CD4-positive, alpha-beta memory T cell (primary cell): Measurements from ENCODE around the gene CDC26. TPM values are rescaled to one million over a fixed set of nuclear protein-coding genes. Genes with fewer than 3 reads are reported as not detected.

Experiments used
- CTCF ChIA-PET: fragments of 350-600 bp; sonication (Branson Sonifier 250); formaldehyde crosslinking; loops from one replicate; lab custom pipeline; 2021; ENCODE audit warnings: inconsistent platforms; ENCODE audit not compliant: partially characterized antibody; lab: Charles Lee
- POLR2A ChIA-PET: fragments of 350-600 bp; sonication (Branson Sonifier 250); formaldehyde crosslinking; loops from one replicate; lab custom pipeline; 2021; ENCODE audit not compliant: partially characterized antibody; lab: Charles Lee
- DNase-seq, 5 donors: peaks; one replicate each; pipeline versions ENCODE4 v3.0.0 to v3.0.0-alpha.2; 2020 to 2022; ENCODE audit warnings: mixed read lengths in 1 of 5
- H3K27ac ChIP-seq: one replicate; pipeline ENCODE4 v1.7.0; 2013; ENCODE audit warnings: low read depth, low read length
- H3K27me3 ChIP-seq: 2 replicates; pipeline ENCODE4 v1.7.0; 2013; ENCODE audit warnings: mild to moderate bottlenecking, low read length, moderate library complexity; ENCODE audit not compliant: insufficient read depth
- H3K36me3 ChIP-seq: 2 replicates; pipeline ENCODE4 v1.7.0; 2013; ENCODE audit warnings: mild to moderate bottlenecking, low read length, moderate library complexity; ENCODE audit not compliant: insufficient read depth
- H3K4me1 ChIP-seq: 2 replicates; pipeline ENCODE4 v1.7.0; 2013; ENCODE audit warnings: mild to moderate bottlenecking, low read length, moderate library complexity; ENCODE audit not compliant: insufficient read depth
- H3K4me3 ChIP-seq, 2 donors: one replicate each; pipeline ENCODE4 v1.7.0; 2013; ENCODE audit warnings: low read length in 2 of 2, mild to moderate bottlenecking in 1 of 2
- H3K9me3 ChIP-seq, 2 donors: one replicate each; pipeline ENCODE4 v1.7.0; 2013; ENCODE audit warnings: low read length in 2 of 2, control low read depth in 1 of 2; ENCODE audit not compliant: control insufficient read depth in 1 of 2
- H3K27ac Mint-ChIP-seq, 7 donors: one replicate each; pipeline ENCODE4 v1.8.0; 2020 to 2021; ENCODE audit warnings: mixed read lengths in 7 of 7, mild to moderate bottlenecking in 6 of 7, inconsistent platforms in 3 of 7, moderate library complexity in 3 of 7
- H3K27me3 Mint-ChIP-seq, 2 donors: one replicate each; pipeline ENCODE4 v1.8.0; 2020 to 2021; ENCODE audit warnings: mixed read lengths in 2 of 2
- H3K36me3 Mint-ChIP-seq, 2 donors: one replicate each; pipeline ENCODE4 v1.8.0; 2020 to 2021; ENCODE audit warnings: mixed read lengths in 2 of 2, inconsistent platforms in 1 of 2, mild to moderate bottlenecking in 1 of 2
- H3K4me1 Mint-ChIP-seq, 4 donors: one replicate each; pipeline ENCODE4 v1.8.0; 2020 to 2021; ENCODE audit warnings: mixed read lengths in 4 of 4, mild to moderate bottlenecking in 1 of 4
- H3K4me3 Mint-ChIP-seq, 8 donors: one replicate each; pipeline ENCODE4 v1.8.0; 2020 to 2021; ENCODE audit warnings: mixed read lengths in 8 of 8, mild to moderate bottlenecking in 7 of 8, moderate library complexity in 6 of 8, inconsistent platforms in 3 of 8
- H3K9me3 Mint-ChIP-seq, 8 donors: one replicate each; pipeline ENCODE4 v1.8.0; 2020 to 2021; ENCODE audit warnings: mixed read lengths in 8 of 8, mild to moderate bottlenecking in 5 of 8, inconsistent platforms in 3 of 8, moderate library complexity in 1 of 8
- intact Hi-C: fragments of 100-400 bp; cut with micrococcal nuclease; formaldehyde crosslinking; loops from one replicate; pipeline ENCODE4 v1.15.1; 2023
- polyA plus RNA-seq, 2 donors: library from polyadenylated mRNA; unstranded; fragments of 300-500 nt; fragmentation: Illumina TruSeq; gene quantifications; one replicate each; pipeline ENCODE4 v1.2.3, GENCODE V29; 2021
- total RNA-seq, 2 experiments: library from RNA; stranded (reverse); gene quantifications; one replicate each; pipeline ENCODE4 v1.2.3, GENCODE V29; 2021

Gene CDC26
- total and polyA plus RNA-seq, 4 experiments from 2014 or later = 44.4 to 213 (median 98.0) TPM

DNA sequence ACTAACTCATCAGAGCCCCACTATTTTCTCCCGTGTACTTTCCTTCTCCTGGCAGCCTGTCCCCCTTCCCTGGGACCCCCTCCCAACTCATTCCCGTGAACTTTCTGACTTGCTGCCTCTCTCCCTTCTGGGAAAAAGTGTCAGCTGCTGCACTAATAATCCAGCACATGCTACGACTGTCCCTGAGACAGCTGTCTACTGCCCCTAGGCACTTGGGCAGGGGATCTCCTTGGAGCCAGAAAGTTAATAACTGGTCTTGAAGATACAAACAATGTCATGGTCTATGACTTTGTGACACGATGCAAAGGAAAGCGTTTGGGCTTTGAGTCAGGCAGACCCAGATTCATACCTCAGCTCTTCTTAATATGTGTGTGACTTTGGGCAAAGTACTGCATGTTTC, 37.9 kb upstream of the CDC26 start:
- no peaks in the 10 kb centered on the region for H3K27me3 ChIP-seq
- CTCF ChIA-PET = no interaction called here
- Mint-ChIP-seq H3K9me3 (no peaks in the 10 kb centered on the region), H3K27ac (no peak overlapping the region), H3K27me3 (no peaks in the 10 kb centered on the region), H3K4me1 (no peaks in the 10 kb centered on the region), H3K36me3 (no peaks in the 10 kb centered on the region), H3K4me3 (no peak overlapping the region)
- H3K9me3 ChIP-seq = no peaks in the 10 kb centered on the region
- no peak for DNase-seq
- H3K4me3 ChIP-seq = no peak overlapping the region
- H3K36me3 ChIP-seq = no peaks in the 10 kb centered on the region
- POLR2A ChIA-PET = no interaction called here
- intact Hi-C loops = no loop called here
- H3K27ac ChIP-seq = no peak overlapping the region
- no peaks in the 10 kb centered on the region for H3K4me1 ChIP-seq

DNA sequence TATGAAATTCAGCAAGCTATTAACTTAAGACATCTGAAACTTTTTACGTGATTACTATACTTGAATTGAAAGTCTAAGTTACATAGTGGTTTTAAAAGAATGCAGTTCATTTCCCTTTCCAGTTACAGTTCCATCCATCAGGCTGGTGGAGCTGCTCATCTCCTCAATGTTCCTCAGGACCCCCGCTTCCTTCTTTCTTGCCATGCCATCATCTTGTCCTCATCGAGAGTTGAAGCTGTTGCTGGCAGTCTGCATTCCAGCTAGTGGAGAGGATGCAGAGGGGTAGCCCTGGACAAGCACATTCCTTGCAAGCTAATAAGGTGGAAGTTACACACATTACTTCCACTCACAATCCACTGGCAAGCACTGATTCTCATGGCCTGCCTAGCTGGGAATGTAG, 36.6 kb upstream of the CDC26 start:
- Mint-ChIP-seq H3K27me3 (no peaks in the 10 kb centered on the region), H3K9me3 (no peaks in the 10 kb centered on the region), H3K27ac (no peak overlapping the region), H3K4me1 (no peaks in the 10 kb centered on the region), H3K36me3 (no peaks in the 10 kb centered on the region), H3K4me3 (no peak overlapping the region)
- ChIA-PET CTCF (interaction anchor here (0.8 to 2.6 kb wide), 7 partner anchors 12 to 345 kb away, joined by 3 to 11 read pairs (median 4); partner anchors contain the start of genes C9orf43, POLE3 and WDR31), POLR2A (no interaction called here)
- no peaks in the 10 kb centered on the region for H3K9me3 ChIP-seq
- no peaks in the 10 kb centered on the region for H3K36me3 ChIP-seq
- no peak overlapping the region for H3K27ac ChIP-seq
- intact Hi-C loops = no loop called here
- DNase-seq = no peak
- no peak overlapping the region for H3K4me3 ChIP-seq
- H3K27me3 ChIP-seq = no peaks in the 10 kb centered on the region
- H3K4me1 ChIP-seq = no peaks in the 10 kb centered on the region

DNA sequence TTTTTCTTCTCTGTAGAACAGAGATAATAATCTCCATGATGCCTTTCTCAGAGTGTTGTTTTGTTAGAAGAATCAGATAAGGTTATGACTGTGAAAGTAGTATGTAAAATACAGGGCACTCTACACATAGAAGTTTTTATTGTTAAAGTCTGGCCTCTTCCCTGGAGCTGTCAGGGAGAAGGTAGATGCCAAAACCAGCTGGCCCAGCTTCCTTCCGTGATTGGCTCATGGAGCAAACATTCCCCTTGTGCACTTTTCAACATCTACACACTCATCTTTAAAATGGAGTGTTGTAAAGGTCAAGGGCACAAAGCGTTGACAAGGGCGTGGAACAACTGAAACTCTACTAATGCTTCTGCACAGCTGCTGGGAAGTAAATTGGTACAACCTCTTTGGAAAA, 35.2 kb upstream of the CDC26 start:
- H3K9me3 Mint-ChIP-seq = no peaks in the 10 kb centered on the region
- POLR2A ChIA-PET = interaction anchor here (0.7 kb wide), 1 partner anchor 1451 kb away, joined by 3 read pairs; no protein-coding TSS in a partner anchor

DNA sequence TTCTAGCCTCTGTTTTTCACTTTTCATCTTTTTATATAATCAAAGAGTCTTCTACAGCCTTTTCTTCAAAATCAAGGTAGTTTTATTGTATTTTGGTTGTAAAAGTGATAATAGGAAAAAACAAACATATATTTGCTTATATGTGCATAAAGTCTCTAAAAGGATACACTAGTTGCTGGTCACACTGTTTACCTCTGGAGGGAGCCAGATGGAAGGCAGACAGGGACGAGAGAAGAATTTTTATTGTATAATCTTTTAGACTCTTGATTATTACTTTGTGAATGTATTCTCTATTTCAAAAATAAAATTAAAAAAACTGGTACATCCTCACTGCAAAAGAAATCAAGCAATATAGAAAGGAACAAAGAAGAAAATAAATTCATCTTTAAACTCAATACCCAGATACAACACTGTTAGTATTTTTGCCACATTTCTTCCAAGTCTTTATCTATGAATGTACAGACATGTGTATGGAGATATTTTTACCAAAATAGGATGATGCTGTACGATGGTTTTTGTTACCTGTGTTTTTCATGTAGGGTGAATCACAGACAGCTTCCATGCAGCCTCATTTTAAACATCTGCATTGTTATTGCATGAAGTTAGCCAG, 33.9 kb upstream of the CDC26 start:
- Histone ChIP-seq H3K4me1 (no peaks in the 10 kb centered on the region), H3K36me3 (no peaks in the 10 kb centered on the region), H3K27ac (no peak overlapping the region), H3K4me3 (no peak overlapping the region), H3K9me3 (no peaks in the 10 kb centered on the region), H3K27me3 (no peaks in the 10 kb centered on the region)
- ChIA-PET CTCF (interaction anchor here (0.7 to 3.0 kb wide), 10 partner anchors 35 to 367 kb away, joined by 3 to 13 read pairs (median 4); partner anchors contain the start of genes ALAD, BSPRY, C9orf43 and POLE3), POLR2A (interaction anchor here (0.6 kb wide), 2 partner anchors 346 to 347 kb away, joined by 3 to 4 read pairs; no protein-coding TSS in a partner anchor)
- DNase-seq = peak in 4 of 5 donors; percentile 18 to 34 (median 26)
- no peaks in the 10 kb centered on the region for H3K36me3 Mint-ChIP-seq
- intact Hi-C loops = loop anchor here (1.0 kb wide), 3 partner anchors 92 to 349 kb away; partner anchors contain the start of gene ALAD
- peak overlapping the region in 1 of 7 donors; percentile 48 for H3K27ac Mint-ChIP-seq
- no peak overlapping the region for H3K4me3 Mint-ChIP-seq
- H3K4me1 Mint-ChIP-seq = no peaks in the 10 kb centered on the region
- H3K9me3 Mint-ChIP-seq = no peaks in the 10 kb centered on the region
- H3K27me3 Mint-ChIP-seq = peaks cover 3% of the 10 kb centered on the region in 2 donors

More for the DNA sequence above, 35.2 kb upstream of the CDC26 start:
- no peaks in the 10 kb centered on the region for H3K9me3 ChIP-seq
- no peaks in the 10 kb centered on the region for H3K4me1 ChIP-seq
- DNase-seq = no peak
- H3K36me3 ChIP-seq = no peaks in the 10 kb centered on the region
- intact Hi-C loops = no loop called here
- H3K4me3 Mint-ChIP-seq = no peak overlapping the region
- no peak overlapping the region for H3K27ac Mint-ChIP-seq
- H3K4me1 Mint-ChIP-seq = no peaks in the 10 kb centered on the region
- no peaks in the 10 kb centered on the region for H3K36me3 Mint-ChIP-seq
- no peak overlapping the region for H3K27ac ChIP-seq
- H3K27me3 ChIP-seq = no peaks in the 10 kb centered on the region
- CTCF ChIA-PET = interaction anchor here (1.0 to 3.0 kb wide), 6 partner anchors 8 to 347 kb away, joined by 3 to 13 read pairs (median 4); partner anchors contain the start of genes C9orf43, POLE3 and WDR31
- no peak overlapping the region for H3K4me3 ChIP-seq
- peaks cover under 1% of the 10 kb centered on the region in 2 donors for H3K27me3 Mint-ChIP-seq

DNA sequence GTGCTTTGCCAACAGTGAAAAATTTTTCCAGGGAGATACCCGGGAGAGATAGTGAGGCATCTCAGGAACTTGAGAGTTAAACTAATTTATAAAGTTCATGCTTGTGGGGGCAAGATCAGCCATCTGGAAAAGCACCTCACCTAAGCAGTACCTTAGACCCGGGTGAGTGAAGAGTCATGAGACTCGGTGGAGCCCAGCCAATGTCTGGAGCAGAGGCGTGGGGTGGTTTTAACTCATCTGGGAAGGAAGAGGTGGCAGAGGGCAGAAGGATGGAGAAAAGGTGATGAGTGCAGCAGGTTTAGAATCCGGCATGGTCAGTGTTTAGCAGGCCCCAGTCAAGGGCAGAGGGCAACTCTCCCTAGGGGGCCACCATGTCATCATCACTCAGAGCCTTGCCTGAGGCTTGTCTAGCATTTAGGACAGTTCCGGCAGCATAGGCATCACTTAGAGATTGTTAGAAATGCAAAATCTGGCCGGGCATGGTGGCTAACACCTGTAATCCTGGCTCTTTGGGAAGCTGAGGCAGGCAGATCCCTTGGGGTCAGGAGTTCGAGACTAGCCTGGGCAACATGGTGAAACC, 32.1 kb upstream of the CDC26 start:
- H3K4me3 Mint-ChIP-seq = no peak overlapping the region
- no peaks in the 10 kb centered on the region for H3K36me3 ChIP-seq
- POLR2A ChIA-PET = no interaction called here
- no peaks in the 10 kb centered on the region for H3K27me3 ChIP-seq
- H3K4me1 Mint-ChIP-seq = no peaks in the 10 kb centered on the region
- CTCF ChIA-PET = interaction anchor here (1.5 to 3.0 kb wide), 2 partner anchors 282 to 350 kb away, joined by 5 to 13 read pairs; no protein-coding TSS in a partner anchor
- no peak overlapping the region for H3K27ac Mint-ChIP-seq
- H3K36me3 Mint-ChIP-seq = no peaks in the 10 kb centered on the region
- H3K9me3 ChIP-seq = no peaks in the 10 kb centered on the region
- no peak overlapping the region for H3K27ac ChIP-seq
- no peak overlapping the region for H3K4me3 ChIP-seq
- intact Hi-C loops = no loop called here
- no peak for DNase-seq
- peaks cover 8 to 9% of the 10 kb centered on the region in 2 donors for H3K27me3 Mint-ChIP-seq
- H3K9me3 Mint-ChIP-seq = no peaks in the 10 kb centered on the region
- H3K4me1 ChIP-seq = no peaks in the 10 kb centered on the region

DNA sequence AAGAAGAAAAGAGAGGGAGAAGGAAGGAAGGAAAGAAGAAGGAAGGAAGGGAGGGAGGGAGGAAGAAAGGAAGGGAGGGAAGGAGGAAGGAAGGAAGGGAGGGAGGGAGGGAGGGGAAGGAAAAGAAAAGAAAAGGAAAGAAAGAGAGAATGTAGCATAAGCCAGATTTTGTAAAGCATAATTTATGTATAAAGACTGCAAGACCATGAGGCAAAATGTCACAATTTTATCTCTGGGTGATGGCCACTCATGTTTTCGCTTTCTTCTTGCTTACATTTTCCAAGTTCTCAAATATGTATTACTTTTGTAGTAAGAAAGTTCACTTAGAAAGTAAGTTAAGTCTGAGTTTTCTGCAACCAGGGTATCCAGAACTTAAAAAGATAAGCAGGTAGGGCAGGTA, 31.2 kb upstream of the CDC26 start:
- POLR2A ChIA-PET = no interaction called here

DNA sequence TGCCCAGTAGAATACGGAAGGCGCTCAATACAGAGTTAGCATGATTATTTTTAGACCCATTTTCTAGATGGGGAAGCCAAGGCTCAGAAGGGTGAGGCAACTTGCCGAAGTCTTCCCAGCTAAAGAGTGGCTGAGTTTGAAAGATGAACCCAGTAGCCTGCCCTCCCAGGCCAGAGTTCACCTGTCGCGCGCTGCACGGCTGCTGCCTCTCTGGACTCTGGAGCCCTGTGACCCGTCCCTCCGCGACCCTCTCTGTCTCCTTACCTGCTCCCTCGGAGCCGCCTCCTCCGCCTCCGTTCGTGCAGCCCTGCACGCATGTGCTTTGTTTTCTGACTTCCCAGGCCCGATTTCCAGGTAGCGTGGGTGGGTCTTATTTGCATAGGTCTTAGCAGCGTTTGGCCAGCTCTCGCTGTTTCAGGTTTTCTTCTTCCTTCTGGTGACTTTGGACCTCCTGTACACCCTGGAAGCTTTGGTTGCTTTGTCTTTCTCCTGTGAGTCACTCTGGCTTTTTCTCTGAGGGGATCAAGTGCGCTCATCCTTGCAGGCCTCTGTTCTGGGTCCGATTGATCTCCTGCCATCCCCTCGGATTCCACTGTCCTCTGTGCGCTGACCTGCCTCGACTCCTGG, 27.5 kb upstream of the CDC26 start, which contains the start of gene RNF183:
Gene RNF183, minus strand, starts transcription at position 585 of the 627 bp plus-strand sequence. CDS start 5,192 bp downstream, outside the sequence.
- intact Hi-C loops = no loop called here
- Histone ChIP-seq H3K4me3 (no peak within 1 kb of the TSS), H3K9me3 (no peaks in the 10 kb centered on the region), H3K27ac (no peak within 1 kb of the TSS), H3K36me3 (no peaks in the 10 kb centered on the region), H3K27me3 (no peaks in the 10 kb centered on the region), H3K4me1 (no peaks in the 10 kb centered on the region)
- H3K27me3 Mint-ChIP-seq = peaks cover 9 to 10% of the 10 kb centered on the region in 2 donors
- no peaks in the 10 kb centered on the region for H3K36me3 Mint-ChIP-seq
- ChIA-PET POLR2A (no interaction called here), CTCF (no interaction called here)
- peaks cover 0 to 1% (median 0%) of the 10 kb centered on the region in 4 donors for H3K4me1 Mint-ChIP-seq
- H3K27ac Mint-ChIP-seq = peak within 1 kb of the TSS in 1 of 7 donors; percentile 23
- H3K9me3 Mint-ChIP-seq = peaks cover 0 to 2% (median 0%) of the 10 kb centered on the region in 8 donors
- DNase-seq = no peak
- H3K4me3 Mint-ChIP-seq = no peak within 1 kb of the TSS

More for the DNA sequence above, 31.2 kb upstream of the CDC26 start:
- Mint-ChIP-seq H3K4me1 (peaks cover 0 to 1% (median 0%) of the 10 kb centered on the region in 4 donors), H3K4me3 (peak overlapping the region in 1 of 8 donors; percentile 63), H3K27ac (no peak overlapping the region), H3K36me3 (no peaks in the 10 kb centered on the region), H3K27me3 (peaks cover 9 to 10% of the 10 kb centered on the region in 2 donors), H3K9me3 (no peaks in the 10 kb centered on the region)
- Histone ChIP-seq H3K4me1 (no peaks in the 10 kb centered on the region), H3K27me3 (no peaks in the 10 kb centered on the region), H3K4me3 (no peak overlapping the region), H3K9me3 (no peaks in the 10 kb centered on the region), H3K27ac (no peak overlapping the region), H3K36me3 (no peaks in the 10 kb centered on the region)
- CTCF ChIA-PET = interaction anchor here (1.4 kb wide), 1 partner anchor 12 kb away, joined by 3 read pairs; no protein-coding TSS in a partner anchor
- no peak for DNase-seq
- intact Hi-C loops = no loop called here
